HG02798 (cell line): ENCODE measurements around the gene OPRM1.
"Not testable (repeated sequence)": the region's sequence is repeated elsewhere in the genome, so short reads cannot be mapped to it uniquely, and the experiment has no call there.

ENCODE experiments used
- ATAC-seq: cut with Tn5 transposase; IDR thresholded peaks from one replicate; pipeline ENCODE4 v1.9.1; 2021; ENCODE audit warnings: mild to moderate bottlenecking; ENCODE audit not compliant: unreplicated experiment, poor library complexity

The OPRM1 gene

DNA sequence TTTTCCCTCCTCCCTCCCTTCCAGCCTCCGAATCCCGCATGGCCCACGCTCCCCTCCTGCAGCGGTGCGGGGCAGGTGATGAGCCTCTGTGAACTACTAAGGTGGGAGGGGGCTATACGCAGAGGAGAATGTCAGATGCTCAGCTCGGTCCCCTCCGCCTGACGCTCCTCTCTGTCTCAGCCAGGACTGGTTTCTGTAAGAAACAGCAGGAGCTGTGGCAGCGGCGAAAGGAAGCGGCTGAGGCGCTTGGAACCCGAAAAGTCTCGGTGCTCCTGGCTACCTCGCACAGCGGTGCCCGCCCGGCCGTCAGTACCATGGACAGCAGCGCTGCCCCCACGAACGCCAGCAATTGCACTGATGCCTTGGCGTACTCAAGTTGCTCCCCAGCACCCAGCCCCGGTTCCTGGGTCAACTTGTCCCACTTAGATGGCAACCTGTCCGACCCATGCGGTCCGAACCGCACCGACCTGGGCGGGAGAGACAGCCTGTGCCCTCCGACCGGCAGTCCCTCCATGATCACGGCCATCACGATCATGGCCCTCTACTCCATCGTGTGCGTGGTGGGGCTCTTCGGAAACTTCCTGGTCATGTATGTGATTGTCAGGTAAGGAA lies at the start of gene OPRM1:
TSS of gene OPRM1 (plus strand) at position 10 of the 612 bp plus-strand sequence. CDS start at position 315, 305 bp downstream.
- no peak for ATAC-seq

DNA sequence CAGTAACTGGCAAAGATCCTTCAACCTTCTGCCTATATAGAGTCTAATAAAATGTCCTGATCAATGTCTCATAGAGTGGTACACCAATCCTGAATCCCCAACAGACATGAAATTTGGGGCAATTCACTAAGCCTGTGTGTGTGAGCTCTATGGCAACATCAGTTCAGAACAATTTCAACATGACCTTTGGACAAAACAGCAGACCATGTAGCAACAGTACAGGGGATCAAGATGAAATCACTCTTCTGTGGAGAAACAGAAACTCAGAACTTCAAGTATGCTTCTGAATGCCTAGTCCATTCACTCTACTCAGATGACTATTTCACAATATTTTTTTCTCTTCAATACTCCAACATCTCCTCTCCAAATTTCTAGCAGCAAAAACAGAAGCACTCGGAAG lies 49.1 kb upstream of the OPRM1 start:
- ATAC-seq, result no peak

DNA sequence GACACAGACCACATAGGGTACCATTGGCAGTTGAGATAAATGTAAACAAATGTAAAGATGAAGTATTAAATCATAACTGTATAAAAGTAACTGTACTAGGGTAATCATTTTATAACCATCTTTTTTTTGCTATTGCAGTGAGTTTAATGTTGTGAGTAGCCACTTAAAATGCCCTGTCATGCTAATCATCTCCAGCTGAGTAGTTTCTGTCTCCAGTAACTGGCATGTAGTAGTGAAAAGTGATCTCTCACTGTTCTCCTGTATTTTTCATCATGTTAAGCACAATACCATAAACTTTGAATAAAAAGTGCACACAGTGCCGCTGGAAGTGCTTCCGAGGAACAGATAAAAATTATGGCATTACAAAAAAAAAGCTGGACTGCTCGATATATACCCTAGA lies 45.0 kb upstream of the OPRM1 start:
- ATAC-seq, result no peak

DNA sequence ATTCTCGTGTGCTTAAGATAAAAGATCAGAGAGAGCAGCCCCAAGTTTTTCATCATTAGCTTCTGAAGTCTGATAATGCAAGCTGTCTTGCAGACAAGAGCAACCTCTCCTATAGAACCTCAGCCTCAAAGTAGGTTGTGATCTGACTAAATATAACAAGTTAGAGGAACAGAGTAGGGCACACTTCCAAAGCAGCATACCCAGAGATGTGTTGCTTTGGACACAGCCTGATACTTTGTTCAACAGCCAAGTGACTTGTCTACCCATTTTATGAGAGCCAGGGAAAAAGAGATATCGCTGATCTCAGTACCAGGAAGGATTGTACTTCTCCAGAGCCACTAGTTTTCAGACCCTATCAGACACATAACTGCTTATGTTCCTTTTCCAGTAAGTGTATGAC lies 44.2 kb upstream of the OPRM1 start:
- ATAC-seq, result no peak

DNA sequence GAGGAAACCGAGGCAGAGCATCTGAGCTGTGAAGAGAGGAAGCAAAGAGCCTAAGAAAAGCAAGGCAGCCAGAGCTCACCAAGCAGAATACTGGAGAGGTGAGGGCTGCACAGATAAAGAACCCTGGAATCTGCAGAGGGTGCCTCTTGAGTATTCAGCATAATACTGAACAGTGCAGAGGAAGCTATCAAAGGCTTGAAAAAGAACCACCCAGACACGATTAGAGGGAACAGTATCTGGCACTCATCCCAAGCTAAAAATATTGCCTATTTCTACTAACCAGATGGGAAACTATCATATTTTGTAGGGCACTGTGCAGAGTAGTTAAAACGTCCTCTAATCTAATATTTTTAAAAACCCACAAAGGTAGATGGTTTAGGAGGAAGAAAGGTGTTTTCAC lies 41.8 kb upstream of the OPRM1 start:
- ATAC-seq, result no peak

DNA sequence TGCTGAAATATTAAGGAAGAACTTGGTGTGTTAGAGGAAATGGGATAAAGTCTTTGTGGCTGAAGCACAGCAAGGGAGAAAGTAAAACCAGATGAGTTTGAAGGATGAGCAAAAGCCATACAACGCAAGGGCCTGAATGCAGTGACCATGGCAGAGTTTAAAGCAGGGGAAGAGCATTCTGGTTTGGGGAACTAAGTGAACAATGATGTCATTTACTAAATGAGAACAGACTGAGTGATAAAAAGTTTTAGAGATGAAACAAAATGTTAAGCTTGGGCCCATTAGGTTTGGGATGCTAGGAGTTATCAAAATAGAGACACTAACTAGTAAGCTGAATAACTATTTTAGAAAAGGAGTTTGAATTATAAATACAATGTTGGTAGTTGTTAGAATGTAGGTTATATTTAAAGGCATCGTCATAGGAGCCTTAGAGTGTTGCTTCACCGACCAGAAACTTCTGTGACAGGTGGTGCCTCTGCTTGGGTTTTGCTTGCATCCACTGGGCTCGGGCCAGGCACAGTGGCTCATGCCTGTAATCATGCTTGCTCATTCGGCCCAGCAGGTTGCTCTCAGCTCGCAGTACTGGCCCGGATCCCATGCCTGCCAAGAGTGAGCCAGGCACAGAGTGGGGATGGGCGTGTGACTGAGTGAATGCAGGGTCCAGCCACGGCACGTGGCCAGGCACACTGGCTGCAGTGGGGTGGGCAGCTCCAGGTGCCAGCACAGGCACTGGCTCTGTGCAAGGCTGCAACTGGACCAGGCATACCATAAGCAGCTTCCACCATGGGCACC lies 37.4 kb upstream of the OPRM1 start:
- no peak for ATAC-seq

DNA sequence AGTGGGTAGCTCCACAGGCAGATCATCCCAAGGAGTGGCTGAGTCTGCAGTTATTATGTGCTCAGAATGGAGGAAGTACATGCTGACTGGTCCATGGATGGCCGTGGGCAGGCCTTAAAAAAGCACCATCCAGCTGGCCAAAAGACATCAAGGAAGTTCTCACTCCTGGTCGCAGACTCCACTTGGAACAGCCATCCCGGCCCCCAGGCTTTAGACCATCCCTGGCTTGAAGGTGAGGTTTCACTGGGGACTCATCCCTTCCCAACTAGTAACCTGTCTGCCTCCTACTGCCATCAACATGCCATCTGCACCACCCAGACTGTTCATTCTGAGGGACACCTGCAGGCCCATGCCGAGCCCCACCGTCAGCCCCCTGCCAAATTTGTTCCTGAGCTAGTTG lies 36.1 kb upstream of the OPRM1 start:
- no peak for ATAC-seq

DNA sequence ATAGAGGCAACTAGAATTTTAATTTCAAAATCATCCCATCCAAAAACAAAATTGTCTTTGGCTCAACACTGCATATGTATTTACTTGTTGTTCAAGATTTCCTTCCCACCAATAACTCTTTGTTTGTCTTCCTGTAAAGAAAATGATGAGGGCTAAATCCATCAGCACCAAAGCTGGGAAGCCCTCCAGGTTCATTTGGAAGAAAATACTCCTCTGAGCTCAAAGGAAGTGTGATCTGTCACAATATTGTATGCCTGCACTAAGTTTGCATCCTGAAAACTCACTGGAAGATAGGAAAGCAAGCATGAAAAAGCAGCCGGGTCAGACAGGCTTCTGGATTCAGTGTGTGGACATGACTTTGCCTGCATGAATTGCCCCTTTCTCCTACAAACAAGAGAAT lies 28.7 kb upstream of the OPRM1 start:
- ATAC-seq, result no peak

DNA sequence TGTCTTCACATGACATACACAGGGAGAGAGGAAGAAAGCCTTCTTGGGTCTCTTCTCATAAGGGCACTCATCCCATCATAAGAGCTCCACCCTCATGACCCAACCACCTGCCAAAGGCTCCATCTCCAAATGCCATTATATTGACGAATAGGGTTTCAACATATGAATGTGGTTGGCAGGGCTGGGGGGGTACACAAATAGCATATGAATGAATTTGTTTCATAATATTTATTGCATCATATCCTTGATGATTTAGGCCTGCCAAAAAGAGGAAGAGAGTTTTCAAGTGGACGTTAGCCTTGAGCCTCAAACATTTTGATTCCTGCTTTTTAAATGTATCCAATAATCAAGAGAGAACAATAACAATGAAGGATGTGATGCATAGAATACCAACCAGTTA lies 26.2 kb upstream of the OPRM1 start:
- no peak for ATAC-seq

DNA sequence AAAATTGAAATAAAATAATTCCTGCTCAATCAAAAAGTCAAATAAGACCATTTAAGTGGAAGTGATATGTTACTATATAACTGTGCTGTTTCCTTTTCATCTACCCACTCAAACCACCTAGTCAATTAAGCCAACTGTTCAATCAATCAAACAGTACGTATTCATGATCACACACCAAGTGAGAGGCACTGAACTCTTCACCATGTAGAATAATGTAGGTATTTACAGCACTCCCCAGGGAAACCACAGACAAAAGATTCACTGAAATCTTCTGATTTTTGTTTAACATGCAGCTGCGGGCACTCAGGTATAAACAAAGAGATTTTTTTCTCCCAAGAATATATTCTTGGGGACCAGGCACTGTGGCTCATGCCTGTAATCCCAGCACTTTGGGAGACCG lies 21.3 kb upstream of the OPRM1 start:
- no peak for ATAC-seq

DNA sequence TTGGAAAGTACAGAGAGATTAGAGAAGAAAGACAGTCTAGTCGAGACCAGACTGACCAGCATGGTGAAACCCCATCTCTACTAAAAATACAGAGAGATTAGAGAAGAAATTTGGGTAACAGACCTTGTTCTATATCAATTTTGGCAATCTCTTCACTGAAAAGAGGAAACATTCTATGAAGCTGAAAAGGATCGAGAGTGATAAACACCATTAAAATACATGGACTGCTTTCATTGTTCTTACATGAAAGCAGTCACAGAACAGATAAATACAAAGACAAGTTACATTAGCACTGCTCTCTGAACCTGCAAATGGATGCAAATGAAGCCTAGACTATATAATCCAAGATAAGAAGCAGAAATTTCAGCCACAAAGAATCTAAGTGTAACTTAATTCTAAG lies 8.4 kb upstream of the OPRM1 start:
- no peak for ATAC-seq

DNA sequence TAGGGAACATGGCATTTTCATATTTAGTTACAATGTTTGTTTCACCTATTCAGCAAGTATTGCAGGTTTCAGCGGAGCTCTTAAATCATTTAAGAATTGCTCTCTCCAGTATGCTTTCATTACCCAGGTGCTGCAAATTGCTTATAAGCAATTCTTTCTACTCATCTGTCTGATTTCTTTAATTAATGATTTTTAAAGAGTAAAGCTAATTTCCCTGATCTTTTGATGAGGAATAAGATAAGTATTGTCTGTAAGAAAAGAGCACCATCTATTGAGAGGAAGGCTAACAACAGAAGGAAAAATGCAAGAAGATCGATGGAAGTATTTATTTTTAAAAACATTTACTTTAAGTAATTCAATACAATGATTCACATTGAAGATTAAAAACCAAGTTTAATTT lies 2.0 kb downstream of the OPRM1 start:
- ATAC-seq, result no peak

DNA sequence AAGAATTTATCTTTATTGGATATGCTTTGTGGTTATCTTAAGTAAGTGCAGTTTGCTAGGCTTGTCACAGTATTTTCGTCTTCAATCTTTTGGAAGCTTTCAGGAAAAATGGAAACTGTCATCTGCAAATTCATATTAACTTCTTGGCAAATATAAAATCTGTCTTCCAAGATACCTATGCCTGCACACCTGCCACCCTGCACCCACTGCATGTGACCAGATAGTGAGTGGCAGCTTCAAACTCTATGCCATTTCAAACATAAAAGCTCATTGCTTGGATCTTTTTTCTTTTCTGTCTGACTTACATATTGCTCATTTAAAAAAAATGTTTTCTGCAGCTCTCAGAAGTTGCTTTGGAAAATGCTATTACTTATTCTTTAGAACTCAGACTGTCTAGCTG lies 14.1 kb downstream of the OPRM1 start:
- no peak for ATAC-seq

DNA sequence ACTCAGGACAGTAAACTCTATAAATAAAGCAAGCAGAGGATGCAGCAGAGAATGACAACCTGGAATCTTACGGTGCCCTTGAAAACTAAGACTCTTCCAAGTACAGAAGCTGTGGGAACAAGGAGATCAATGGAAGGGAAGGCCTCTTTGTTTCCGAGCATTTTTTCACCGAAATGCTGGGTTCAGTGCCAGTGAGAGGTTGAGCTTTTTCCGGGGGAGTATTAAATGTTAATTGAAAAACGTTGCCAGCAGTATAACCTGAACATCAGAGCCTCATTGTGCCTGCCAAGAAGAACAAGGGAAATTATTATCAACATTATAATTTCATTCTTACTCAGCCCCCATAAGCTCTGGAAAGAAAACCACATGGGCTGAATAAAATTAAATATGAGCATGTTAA lies 17.5 kb downstream of the OPRM1 start:
- ATAC-seq, result no peak

DNA sequence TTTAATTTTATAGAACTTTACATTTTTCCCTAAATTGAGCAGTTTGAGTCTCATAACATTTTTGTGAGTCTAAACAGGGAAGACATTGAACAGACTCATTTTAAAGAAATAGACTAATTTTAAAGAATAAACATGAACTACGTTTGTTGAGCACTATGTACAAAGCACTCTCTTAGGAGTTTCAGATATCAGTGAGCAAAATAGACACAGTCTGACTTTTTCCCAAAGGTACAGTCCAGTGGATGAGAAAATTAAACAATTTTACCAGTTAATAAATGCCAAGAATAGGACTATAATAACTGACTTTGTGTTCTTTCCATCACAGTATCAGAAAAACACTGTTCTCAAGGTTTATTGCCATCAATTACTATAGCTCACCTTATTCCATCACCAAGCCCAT lies 18.1 kb downstream of the OPRM1 start:
- ATAC-seq, result no peak

DNA sequence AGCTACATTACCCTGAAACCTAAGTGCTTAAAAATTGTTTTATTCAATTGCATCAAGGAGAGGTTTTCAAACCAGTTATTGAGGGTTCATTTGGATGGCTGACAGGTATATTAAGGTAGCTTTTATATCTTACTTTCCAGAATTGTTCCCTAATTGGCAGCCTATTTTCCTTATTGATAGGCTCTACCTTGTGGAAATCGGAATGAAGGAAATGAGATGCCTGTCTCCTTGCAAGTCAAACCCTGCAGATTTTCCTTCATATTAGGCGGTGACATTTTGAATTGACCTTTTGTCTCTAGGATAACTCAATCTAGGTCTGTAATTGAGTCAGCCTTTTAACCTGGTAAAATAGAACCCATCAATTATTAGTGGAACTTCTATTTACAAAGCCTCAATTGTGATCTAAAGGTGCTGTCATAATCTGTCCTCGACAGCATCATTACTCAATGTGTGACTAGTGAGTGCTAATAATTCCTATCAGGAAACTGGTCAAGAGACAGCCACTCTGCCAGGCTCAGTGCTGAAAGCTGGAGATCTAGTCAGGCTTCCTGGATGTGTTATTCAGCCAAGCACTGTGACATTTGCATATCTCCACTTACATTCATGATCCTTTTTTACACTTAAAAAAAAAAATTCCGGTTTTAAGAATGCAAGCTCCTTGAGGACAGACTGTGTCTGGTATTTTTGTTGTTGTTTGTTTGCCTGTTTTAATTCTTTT lies 20.1 kb downstream of the OPRM1 start:
- no peak for ATAC-seq

DNA sequence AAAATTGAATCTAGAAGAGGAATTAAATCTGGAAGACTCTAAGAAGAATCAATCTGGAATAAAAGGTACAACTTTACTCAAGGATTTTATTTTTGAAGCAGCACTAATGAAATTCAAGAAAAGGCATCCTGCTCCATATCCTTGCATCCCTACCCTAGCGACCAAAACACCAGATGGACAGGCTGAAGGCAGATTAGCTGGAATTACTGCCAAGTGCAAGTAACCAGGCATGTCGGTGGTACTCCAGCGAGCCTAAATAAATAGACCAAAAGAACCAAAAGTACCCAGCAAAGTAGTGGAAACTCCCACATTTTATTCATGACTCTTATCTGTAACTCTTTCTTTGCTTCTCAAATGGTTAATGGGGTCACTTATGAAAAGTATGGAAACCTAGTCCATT lies 21.0 kb downstream of the OPRM1 start:
- ATAC-seq, result no peak

DNA sequence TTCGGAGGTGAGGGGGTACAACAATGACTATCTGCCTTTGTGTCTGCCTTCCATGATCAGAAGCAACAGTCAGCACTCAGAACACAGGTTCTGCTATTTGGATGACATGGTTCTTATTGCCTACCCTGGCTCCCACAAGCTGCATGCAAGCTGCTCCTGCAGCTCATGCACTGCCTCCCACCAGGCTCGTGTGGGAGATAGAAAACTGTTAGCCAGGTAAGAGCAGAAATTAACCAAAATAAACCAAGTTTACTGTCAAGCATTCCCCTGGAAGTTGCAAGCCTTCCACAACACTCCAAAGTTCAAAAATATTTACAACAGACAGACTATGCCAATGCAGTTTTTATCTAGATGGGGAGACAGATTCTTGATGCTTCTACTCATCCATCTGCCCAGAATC lies 31.0 kb downstream of the OPRM1 start:
- no peak for ATAC-seq

DNA sequence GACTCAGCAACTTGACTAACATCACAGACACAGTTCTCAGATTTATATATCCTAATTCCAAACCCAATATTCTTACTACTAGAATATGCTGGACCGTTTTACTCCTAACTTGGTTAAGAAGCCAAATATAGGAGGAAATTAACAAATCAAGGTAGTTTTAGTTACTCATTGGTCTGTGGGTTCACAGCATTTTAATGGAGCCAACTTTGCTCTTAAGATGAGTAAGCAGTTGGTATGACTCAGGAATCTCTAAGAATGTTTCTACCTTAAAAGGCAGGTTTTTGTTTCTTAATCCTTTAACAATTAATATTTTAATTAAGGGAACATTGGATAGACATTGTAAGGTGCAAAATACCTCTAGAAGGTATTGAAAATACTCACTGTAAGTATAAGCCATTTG lies 31.6 kb downstream of the OPRM1 start:
- no peak for ATAC-seq

DNA sequence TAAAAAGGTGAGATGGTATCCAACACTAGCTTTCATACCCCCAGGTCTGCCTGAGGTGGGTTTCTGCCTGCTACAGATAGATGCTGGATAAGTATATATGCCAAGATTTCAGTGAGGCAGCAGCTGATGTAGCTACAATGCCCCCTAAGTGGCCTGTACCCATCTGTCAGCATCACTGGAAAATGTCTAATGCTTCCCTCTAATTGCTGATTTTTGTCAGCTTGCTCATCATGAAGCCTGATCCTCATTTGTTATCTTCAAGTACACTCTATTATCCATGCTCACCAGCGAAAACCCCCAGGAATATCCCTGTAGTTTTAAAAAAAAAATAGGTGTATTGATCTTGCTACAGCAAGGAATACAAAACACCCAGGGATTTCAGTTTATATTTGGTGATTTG lies 32.2 kb downstream of the OPRM1 start:
- no peak for ATAC-seq

DNA sequence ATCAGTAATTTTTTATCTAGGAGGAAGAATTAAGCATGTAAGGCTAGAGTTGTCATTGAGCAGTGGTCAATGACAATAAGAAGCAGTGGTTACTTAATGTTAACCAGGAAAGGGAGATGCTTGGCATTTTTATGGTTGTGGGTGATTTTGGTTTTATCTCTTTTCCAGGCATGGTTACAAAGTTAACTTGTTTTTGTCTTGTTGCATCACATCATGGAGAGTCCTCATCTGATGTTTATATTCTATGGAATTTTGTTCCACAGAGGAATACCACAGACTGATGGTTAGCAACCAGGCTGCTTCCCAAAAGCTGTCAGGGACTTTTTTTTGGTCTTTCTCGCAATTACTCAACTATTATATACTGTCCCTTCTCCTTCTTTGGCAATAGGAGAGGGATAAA lies 32.7 kb downstream of the OPRM1 start:
- ATAC-seq, result no peak

DNA sequence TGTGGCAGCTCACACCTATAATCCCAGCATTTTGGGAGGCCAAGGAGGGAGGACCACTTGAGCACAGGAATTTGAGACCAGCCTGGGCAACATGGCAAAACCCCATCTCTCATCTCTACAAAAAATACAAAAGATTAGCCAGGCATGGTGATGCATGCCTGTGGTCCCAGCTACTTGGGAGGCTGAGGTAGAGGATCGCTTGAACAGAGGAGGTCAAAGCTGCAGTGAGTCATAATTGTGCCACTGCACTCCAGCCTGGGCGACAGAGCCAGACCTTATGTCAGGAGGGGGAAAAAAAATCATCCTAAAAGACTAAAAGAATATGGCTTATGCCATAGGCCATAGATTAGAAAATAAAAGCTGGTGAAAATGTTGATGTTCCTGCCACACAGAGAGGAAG lies 39.6 kb downstream of the OPRM1 start:
- ATAC-seq, result not testable (repeated sequence)
